Common myeloid progenitor, CD34-positive (primary cell): ENCODE results near the gene SULT2A1.

Experiments
- CTCF ChIA-PET: fragments of 350-600 bp; sonication (Branson Sonifier 250); formaldehyde crosslinking; loops from one replicate; lab custom pipeline; 2021; ENCODE audit warnings: antibody characterized with exemption; lab: Charles Lee
- POLR2A ChIA-PET: fragments of 350-600 bp; sonication (Branson Sonifier 250); formaldehyde crosslinking; loops from one replicate; lab custom pipeline; 2021; ENCODE audit warnings: antibody characterized with exemption; lab: Charles Lee
- DNase-seq, 3 donors: peaks; one replicate each; pipeline versions ENCODE4 v3.0.0 to v3.0.0-alpha.2; 2013
- H3K27ac ChIP-seq, 2 experiments: 1 replicate in 1 of 2; 2 replicates in 1 of 2; pipeline ENCODE4 v1.7.0; 2013; ENCODE audit warnings: inconsistent platforms in 2 of 2, low read length in 2 of 2, mild to moderate bottlenecking in 2 of 2, low read depth in 1 of 2, moderate library complexity in 1 of 2; ENCODE audit not compliant: severe bottlenecking in 2 of 2, insufficient read depth in 1 of 2, poor library complexity in 1 of 2
- H3K27me3 ChIP-seq, 5 experiments: replicated peaks in 2 of 5; 1 replicate in 3 of 5; 2 replicates in 2 of 5; pipeline versions ENCODE4 v1.6.1 to v1.7.0; 2013; ENCODE audit warnings: low read length in 4 of 5, mild to moderate bottlenecking in 2 of 5, moderate library complexity in 2 of 5, inconsistent platforms in 1 of 5; ENCODE audit not compliant: insufficient read depth in 5 of 5, control insufficient read depth in 4 of 5
- H3K36me3 ChIP-seq, 4 experiments: 1 replicate in 2 of 4; 2 replicates in 2 of 4; pipeline versions ENCODE4 v1.6.1 to v1.7.0; 2013; ENCODE audit warnings: low read length in 3 of 4, control low read depth in 1 of 4, mild to moderate bottlenecking in 1 of 4; ENCODE audit not compliant: control insufficient read depth in 4 of 4, insufficient read depth in 4 of 4
- H3K4me1 ChIP-seq, 4 experiments: 1 replicate in 3 of 4; 2 replicates in 1 of 4; pipeline versions ENCODE4 v1.6.1 to v1.7.1; 2013; ENCODE audit warnings: low read length in 3 of 4, mild to moderate bottlenecking in 3 of 4, control low read depth in 1 of 4, inconsistent platforms in 1 of 4, moderate library complexity in 1 of 4; ENCODE audit not compliant: control insufficient read depth in 4 of 4, insufficient read depth in 4 of 4; ENCODE audit errors: control extremely low read depth in 1 of 4
- H3K4me3 ChIP-seq, 7 experiments: 1 replicate in 4 of 7; 2 replicates in 3 of 7; pipeline versions ENCODE4 v1.5.1 to v1.7.0; 2013; ENCODE audit warnings: mild to moderate bottlenecking in 7 of 7, low read length in 6 of 7, moderate library complexity in 6 of 7, inconsistent platforms in 2 of 7, low read depth in 2 of 7, control low read depth in 1 of 7; ENCODE audit not compliant: insufficient read depth in 4 of 7, control insufficient read depth in 1 of 7; ENCODE audit errors: extremely low read depth in 1 of 7
- H3K9me3 ChIP-seq, 5 experiments: 1 replicate in 4 of 5; 2 replicates in 1 of 5; pipeline versions ENCODE4 v1.6.1 to v1.7.1; 2013; ENCODE audit warnings: low read length in 4 of 5, mild to moderate bottlenecking in 2 of 5, inconsistent platforms in 1 of 5, low read depth in 1 of 5, moderate library complexity in 1 of 5; ENCODE audit not compliant: control insufficient read depth in 4 of 5, insufficient read depth in 2 of 5; ENCODE audit errors: control extremely low read depth in 1 of 5
- whole genome bisulfite sequencing: methylation state at CpG from one replicate; pipeline ENCODE4 v1.1.5; 2013; ENCODE audit not compliant: insufficient coverage; 5-methylcytosine and 5-hydroxymethylcytosine counted together

The SULT2A1 gene

GRCh38 chr19:47832723-47833122 is 53.4 kb downstream of the SULT2A1 start:
- DNase-seq: no peak
- H3K27me3 ChIP-seq: peaks cover 0 to 5% (median 3%) of the 10 kb centered on the region in 5 experiments
- H3K4me3 ChIP-seq: no peak overlapping the region
- WGBS: 93% methylated on average over 3 of the region's 4 CpGs
- no peaks in the 10 kb centered on the region for H3K4me1 ChIP-seq
- no peaks in the 10 kb centered on the region for H3K9me3 ChIP-seq
- ChIA-PET CTCF (no interaction called here), POLR2A (no interaction called here)
- no peak overlapping the region for H3K27ac ChIP-seq
- H3K36me3 ChIP-seq: no peaks in the 10 kb centered on the region

- ChIA-PET POLR2A (no interaction called here), CTCF (no interaction called here)
- no peaks in the 10 kb centered on the region for H3K4me1 ChIP-seq
- no peak for DNase-seq
- peaks cover 0 to 9% (median 0%) of the 10 kb centered on the region in 5 experiments for H3K27me3 ChIP-seq
- no peak overlapping the region for H3K27ac ChIP-seq
- H3K4me3 ChIP-seq: no peak overlapping the region
- H3K36me3 ChIP-seq: no peaks in the 10 kb centered on the region
- WGBS: 98% methylated on average over 6 of the region's 6 CpGs
- peaks cover 0 to 5% (median 0%) of the 10 kb centered on the region in 5 experiments for H3K9me3 ChIP-seq
These were observed 59.3 kb downstream of the SULT2A1 start for GRCh38 chr19:47826800-47827199.

GRCh38 chr19:47824396-47824795 is 61.7 kb downstream of the SULT2A1 start:
- ChIA-PET CTCF (interaction anchor here (0.6 kb wide), 1 partner anchor 718 kb away, joined by 3 read pairs; no protein-coding TSS in a partner anchor), POLR2A (no interaction called here)
- H3K27ac ChIP-seq: no peak overlapping the region
- 88% methylated on average over 2 of the region's 6 CpGs for WGBS
- H3K4me3 ChIP-seq: no peak overlapping the region
- H3K4me1 ChIP-seq: no peaks in the 10 kb centered on the region
- peaks cover 0 to 5% (median 0%) of the 10 kb centered on the region in 5 experiments for H3K9me3 ChIP-seq
- H3K27me3 ChIP-seq: peaks cover 2 to 33% (median 9%) of the 10 kb centered on the region in 5 experiments
- DNase-seq: no peak
- H3K36me3 ChIP-seq: no peaks in the 10 kb centered on the region

- no peak for DNase-seq
- Histone ChIP-seq H3K9me3 (peaks cover 0 to 2% (median 0%) of the 10 kb centered on the region in 5 experiments), H3K4me1 (no peaks in the 10 kb centered on the region), H3K4me3 (no peak within 1 kb of the TSS), H3K36me3 (no peaks in the 10 kb centered on the region), H3K27ac (no peak within 1 kb of the TSS), H3K27me3 (peaks cover 2 to 45% (median 11%) of the 10 kb centered on the region in 5 experiments)
- ChIA-PET CTCF (no interaction called here), POLR2A (interaction anchor here (0.6 kb wide), 1 partner anchor 13 kb away, joined by 5 read pairs; no protein-coding TSS in a partner anchor)
- 72% methylated on average over 8 of the region's 15 CpGs for WGBS
These were observed 64.6 kb downstream of the SULT2A1 start, which contains the start of gene CRX for GRCh38 chr19:47821460-47822020. Gene CRX (plus strand): TSS chr19:47821937. CDS start chr19:47834444, 12,507 bp downstream.
